Inflammatory macrophage treated with lipopolysaccharide for 1 hour (primary cell): ENCODE results near the gene NDRG3.
"Not testable (repeated sequence)": the region's sequence is repeated elsewhere in the genome, so short reads cannot be mapped to it uniquely, and the experiment has no call there.

Source experiments
- DNase-seq, 2 donors: peaks; one replicate each; pipeline ENCODE4 v3.0.0-alpha.2; 2020 to 2022

NDRG3 gene

DNA sequence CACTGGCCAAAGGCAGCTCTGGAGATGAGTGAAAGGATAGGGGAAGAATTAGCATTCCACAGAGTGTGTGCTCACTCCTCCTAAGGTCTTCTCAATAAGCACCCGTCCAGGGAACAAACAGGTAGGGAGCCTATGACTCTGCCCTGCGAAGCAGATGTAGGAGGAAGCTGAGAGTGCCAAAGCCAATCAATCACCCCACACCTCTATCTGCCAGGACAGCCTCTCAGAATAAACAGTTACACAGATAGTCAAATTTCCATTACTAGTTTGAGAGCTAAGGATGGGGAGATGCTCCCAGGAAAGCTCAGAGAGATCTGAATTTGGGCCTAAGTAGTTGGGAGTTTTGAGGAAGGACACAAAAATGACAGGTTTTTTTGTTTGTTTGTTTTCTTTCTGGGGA lies 59.4 kb downstream of the NDRG3 start:
- no peak for DNase-seq

DNA sequence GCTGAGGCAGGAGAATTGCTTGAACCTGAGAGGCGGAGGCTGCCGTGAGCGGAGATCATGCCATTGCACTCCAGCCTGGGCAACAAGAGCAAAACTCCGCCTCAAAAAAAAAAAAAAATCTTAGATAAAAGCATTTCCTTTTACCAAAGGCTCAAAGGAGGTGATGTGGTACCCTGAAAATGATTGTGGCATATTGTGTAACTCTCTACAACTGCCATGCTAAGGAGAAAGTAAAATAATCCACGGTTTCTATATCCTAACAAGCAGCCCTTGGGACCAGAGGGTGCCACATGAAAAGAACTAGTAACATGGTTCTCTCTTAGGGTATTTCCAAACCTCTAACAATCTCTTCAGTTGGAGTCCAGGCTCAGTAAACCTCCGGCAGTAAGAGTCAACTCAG lies 61.1 kb downstream of the NDRG3 start:
- no peak for DNase-seq

DNA sequence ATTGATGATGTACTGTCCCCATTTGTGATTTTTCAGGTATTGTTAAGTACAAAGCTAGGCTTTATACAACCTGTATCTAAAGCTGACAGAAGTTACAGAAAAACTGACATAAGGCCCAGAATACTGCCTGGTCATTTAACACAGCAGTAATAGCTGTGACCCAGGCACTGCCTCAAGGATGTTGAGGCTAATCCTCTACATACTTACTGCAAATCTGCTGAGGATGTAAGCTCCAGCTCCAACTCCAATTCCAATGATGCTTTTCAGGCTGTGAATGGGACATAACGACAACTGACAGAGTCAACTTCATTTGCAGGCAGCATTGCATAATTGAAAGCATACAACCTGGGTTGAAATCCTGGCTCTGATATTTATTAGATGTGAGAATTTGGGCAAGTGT lies 63.6 kb downstream of the NDRG3 start:
- no peak for DNase-seq

DNA sequence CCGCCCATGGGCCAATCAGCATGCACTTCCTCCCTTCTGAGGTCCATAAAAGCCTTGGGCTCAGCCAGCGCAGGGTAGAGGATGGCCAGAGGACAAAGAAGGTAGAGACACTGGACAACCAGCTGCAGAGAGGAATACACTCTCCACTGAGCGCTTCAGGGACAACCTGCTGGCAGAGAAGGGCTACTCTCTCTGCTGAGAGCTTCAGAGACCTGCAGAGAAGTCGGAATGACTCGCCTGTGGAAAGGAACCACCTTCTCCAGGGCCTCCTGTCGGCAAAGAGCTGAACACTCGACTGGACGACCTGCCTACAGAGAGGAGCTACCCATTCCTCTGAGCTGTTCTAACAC lies 68.5 kb downstream of the NDRG3 start:
- no peak for DNase-seq

DNA sequence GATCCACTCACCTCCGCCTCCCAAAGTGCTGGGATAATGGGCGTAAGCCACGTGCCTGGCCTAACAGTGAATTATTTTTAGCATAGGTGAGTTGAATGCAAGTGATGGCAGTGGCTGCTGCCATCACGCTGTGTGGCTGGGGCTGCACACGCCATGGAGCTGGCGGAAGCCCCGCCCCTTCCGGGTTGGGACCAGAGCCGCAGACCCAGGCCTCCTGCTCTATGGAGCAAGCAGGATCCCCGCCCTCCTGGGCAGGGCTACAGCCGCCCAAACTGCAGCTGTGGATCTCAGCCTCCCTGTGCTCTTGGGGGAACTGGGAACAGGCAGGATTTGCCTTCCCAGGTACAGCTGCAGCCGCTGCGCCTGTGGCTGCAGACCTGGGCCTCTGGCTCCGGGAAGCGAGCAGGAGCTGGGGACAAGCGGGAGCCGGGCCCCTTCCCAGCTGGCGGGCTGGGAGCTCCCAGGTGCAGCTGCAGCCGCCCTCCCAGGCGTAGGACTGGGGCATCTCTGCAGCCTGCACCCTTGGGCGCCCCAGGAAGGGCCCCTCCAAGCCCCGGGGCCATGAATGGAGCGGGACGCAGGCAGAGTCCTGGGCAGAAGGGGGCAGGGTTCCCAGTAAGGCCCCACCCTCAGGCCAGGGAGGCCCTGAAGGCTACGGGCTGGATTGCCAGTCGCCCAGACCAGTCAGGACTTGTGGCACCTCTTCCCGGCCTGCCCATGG lies 69.0 kb downstream of the NDRG3 start:
- DNase-seq, result no peak

DNA sequence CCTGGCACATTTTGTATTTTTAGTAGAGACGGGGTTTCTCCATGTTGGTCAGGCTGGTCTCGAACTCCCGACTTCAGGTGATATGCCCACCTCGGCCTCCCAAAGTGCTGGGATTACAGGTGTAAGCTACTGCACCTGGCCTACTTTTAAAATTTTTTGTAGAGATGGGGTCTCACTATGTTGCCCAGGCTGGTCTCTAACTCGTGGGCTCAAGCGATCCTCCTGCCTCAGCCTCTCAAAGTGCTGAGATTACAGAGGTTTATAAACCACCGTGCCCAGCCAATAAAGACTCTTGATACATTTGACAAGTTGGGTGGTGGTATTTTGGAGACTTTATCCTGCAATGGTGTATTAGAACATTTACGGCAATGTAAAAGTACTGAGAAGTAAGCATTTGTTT lies 70.3 kb downstream of the NDRG3 start:
- not testable (repeated sequence) for DNase-seq

DNA sequence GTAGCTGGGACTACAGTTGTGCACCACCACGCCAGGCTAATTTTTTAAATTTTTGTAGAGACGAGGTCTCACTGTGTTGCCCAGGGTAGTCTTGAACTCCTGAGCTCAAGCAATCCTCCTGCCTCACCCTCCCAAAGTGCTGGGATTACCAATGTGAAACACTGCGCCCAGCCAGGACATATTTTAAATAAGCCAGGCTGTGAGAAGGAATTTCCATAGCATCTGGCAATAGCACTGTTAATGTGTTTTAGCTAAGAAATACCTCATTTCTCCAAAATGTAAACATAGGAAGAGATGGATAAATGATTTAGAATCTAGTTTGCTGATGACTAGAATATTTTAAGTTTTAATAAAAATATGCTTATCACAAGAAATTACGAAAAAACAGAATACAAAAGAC lies 72.9 kb downstream of the NDRG3 start:
- no peak for DNase-seq

DNA sequence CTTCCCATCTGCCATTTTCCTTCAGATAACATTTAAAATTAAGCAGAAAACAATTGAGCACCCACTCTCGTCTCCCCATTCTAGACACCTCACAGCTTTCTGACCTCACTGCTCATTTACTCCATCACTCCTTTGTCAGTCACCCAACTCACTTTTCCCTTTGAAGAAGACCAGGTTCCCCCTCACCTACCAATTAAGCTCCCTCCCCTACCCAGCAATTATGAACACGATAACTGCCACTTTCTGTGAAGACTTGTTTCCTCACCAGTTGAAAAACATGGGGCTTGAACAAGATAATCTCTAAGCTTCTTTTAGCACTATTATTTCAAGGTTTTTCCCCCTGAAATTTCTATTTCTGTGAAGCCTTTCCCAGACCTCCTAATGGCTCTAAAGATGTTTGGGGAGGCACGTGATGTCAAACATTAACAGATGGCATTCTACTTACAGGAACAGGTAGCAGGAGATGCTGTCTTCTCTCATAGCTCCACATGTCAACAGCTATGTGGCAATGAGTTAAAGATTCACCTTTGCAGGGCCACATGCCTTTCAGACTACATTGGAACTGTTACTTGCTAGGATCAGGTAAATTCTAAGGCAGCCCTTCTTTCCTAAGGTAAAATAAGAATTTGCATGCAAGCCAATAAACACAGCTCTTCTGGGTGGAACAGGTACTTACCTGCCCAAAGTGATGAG lies 75.1 kb downstream of the NDRG3 start:
- DNase-seq, result no peak

DNA sequence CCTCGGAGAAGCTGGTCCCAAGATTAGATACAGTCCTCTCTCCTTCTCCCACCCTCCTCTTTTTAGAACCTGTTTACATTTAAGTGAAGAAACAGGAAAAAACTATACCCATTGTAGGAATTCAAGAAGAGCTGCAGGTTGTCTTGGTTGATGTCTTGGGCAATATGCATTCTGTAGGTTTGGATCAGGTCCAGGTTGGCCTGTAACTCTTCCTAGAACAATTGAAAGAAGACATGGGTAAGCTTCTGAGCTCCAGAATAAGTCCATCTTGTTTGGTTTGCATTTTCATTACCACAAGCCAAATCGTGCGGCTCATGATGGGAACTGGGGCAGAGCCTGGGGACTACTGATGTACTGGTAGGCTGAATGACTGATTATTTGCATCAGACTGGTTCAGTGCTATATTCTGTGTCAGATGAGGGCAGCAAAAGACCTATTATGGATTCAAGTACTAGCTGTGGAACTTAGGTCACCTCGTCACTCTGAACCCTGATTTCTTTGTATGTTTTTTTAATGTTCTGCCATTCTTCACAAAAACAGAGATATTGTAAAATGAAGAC lies 79.6 kb downstream of the NDRG3 start:
- no peak for DNase-seq

DNA sequence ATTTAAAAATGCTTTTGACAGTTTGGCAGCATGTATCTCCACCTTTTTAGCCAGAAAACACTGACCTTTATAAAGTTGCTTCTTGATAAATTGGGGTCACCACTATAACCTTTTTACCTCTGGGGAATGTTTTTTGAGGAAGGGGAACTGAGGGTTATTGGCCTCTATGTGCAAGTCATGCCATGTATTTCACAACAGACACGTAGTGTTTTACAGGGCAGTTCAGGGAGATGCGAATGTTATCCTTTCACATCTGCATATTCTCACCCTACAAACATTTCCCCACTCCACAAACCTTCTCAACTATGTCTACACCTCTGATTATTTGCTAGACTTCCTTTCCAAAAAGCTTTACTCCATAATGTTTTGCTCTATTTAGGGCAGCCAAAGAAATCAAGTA lies 82.9 kb downstream of the NDRG3 start:
- DNase-seq, result peak; percentile 25 to 31

DNA sequence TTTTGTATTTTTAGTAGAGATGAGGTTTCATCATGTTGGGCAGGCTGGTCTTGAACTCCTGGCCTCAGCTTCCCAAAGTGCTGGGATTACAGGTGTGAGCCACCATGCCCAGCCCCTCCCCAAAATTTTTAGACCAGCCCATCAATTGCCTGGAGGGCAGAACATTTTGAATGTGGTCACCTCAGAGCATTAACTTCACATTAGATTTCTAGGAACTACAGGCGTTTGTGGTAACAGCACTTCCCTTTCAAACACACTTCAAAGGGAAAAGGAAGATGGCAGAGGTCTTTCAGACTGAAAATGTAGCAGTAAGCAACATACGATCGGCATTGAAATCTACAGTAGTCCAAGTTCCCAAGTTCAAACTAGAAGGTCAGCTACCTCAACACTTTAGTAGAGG lies 87.6 kb downstream of the NDRG3 start:
- peak in 1 of 2 donors; percentile 12 for DNase-seq

DNA sequence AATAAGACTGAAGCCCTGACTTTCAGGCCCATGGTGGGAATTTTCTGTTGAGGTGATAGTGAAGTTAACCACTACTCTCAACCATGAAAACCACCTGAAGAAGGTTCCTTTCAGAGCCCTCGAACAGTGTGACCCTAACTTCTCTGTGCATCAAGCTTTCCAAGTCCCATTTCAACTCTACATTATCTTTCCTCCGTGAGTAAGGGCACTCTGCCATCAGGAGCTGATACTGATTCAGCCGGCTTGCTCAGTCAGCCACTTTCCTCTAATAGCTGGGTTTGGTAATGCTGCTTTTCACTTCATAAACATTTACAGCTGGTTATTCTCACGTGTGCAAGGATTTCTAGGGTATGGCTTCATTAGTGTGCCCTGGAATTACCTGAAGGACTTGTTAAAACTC lies 89.2 kb downstream of the NDRG3 start:
- DNase-seq, result no peak

DNA sequence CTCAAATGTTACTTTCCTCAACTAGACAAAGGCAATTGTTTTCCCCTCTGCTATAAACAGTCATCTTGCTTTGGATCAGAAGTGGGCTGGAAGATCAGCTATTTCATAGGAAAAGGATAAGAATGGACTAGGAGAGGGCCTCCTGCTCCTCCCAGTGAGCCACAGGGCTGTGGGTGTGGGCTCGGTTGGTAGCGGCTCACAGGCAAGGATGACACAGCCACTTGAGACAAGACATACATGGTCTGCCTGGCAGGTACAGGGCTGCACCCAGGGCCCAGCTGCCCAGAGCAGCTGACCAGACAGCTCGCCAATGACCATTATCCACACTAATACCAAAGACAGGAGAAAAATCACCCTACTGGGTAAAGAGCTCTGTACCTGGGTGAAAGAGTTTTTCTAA lies 90.9 kb downstream of the NDRG3 start:
- no peak for DNase-seq

DNA sequence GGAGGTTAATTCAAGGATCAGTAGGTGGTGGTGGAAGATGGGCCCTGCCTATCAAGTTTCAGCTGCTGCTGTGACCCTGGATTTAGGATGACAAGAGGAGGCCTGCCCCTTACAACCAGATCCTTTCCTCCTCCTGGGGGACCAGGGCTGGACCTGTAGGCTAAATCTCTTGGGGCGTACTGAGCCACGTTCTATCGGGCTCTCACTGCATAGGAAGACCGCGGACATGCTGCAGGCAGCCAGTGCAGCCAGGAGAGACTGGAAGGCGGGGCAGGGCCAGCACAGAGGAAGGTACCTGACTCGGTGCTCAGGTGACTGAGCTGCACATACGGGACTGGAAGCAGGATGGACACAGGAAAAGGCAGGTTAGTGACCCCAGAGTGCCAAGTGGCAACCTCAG lies 91.4 kb downstream of the NDRG3 start:
- no peak for DNase-seq

DNA sequence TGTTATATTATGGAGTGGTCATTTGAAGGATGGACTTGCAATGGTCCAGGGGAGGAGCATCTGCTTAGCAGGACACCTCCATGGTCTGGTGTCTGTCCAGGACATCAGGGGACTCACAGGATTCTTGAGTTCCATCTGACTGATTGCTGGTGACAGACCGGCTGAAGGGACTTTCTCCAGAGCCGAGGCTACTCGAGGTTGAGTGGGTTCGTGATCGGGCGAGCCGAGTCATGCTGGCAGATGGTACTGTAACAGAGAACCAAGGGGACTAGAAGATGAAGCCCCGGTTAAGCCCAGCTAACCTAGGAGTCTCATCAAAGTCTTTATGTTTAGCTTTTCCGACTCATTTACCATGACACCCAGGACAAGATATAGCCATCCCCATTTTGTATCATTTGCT lies 92.4 kb downstream of the NDRG3 start:
- no peak for DNase-seq

DNA sequence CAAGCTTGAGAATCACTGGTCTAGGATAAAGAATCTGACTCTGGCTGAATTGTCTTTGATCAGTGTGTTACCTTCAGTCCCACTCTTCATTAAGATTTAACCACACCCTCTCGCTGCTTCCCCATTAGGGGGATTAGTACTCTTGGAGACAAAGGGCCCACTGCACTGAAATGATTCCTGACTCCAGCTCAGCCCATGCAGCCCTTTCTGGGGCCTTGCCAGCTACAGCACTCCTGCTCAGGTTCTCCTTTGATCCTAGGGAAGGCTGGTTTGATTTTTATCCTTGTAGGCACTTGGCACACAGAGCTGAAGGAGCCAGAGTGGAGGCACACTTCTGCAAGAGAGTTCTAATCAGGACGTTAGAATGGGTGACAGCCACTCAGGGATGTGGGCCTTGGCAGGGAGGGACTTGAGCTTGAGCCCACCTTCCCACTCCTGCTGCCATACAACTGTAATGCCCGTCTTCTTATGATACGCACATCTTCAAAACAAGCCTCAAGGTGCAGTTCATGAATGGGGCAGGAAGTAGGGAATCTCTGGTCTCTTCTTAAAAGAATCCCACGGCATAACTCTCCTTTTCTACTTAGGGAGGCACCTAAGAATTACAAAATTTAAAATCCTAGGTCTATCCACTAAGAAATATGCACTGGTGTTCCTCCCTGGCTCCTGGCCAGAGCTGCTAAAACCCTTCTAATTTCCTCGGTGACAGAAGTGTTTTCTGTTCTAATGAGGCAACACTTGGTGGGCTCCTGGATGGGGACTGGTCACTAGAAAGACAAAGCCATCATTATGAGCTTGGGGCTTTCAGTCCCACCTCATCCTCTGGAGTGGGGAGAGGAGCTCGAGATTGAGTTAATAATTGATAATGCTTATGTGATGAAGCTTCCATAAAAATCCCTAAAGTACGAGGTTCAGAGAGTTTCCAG lies 98.4 kb downstream of the NDRG3 start:
- no peak for DNase-seq

DNA sequence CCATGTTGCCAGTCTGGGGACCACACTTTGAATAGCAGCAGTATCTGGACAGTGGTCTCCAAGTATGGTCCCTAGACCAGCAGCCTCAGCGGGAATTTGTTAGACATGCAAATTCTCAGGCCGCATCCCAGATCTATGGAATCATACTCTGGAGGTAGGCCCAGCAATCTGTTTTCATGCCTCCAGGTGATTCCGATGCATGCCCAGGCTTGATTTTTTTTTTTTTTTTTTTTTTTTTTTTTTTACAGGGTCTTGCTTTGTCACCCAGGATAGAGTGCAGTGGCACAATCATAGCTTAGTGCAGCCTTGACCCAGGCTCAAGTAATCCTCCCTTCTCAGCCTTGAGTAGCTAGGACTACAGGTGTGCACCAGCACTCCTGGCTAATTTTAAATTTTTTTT lies 99.2 kb downstream of the NDRG3 start:
- no peak for DNase-seq

DNA sequence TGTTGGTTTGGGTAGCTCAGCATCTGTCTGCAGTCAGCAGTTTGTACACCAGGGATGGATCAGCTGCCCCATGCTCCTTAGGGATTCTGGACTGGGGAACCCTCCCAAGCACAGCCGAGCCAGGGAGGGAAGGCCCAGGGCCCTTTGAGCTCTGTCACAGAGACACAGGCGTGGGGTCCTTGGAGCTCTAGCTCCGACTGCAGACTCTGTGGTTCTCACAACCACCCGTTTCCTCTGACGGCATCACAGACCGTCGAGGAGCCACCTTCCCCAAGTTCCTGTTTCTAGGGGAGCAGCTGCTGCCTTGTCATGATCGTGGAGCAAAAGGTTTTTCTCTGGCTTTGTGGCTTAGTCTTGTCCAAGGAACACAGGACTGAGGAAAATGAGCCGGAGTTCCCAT lies 99.9 kb downstream of the NDRG3 start, which contains the start of gene SLA2:
SLA2 (minus strand) TSS at position 199 of the 400 bp plus-strand sequence. CDS start 4,861 bp downstream, outside the sequence.
- peak; percentile 57 to 73 for DNase-seq

DNA sequence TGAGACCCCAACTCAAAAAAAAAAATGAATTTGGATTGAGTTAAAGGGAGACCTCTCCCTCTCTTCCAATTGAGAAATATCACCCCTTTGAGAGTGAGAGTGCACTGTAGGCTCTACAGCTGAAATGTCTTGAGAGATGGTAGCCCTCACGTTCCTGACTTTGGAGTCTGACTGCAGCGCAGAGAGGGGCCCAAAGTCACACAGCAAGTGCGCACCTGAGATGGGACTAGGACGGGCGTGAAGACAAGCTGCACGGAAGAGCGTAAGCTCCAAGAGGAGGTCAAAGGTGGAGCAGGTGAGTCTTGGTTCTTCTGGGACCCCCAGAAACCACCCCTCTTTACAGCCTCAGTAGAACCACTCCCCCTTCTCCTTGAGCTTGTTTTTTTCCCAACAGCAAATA lies 100.5 kb downstream of the NDRG3 start:
- no peak for DNase-seq

DNA sequence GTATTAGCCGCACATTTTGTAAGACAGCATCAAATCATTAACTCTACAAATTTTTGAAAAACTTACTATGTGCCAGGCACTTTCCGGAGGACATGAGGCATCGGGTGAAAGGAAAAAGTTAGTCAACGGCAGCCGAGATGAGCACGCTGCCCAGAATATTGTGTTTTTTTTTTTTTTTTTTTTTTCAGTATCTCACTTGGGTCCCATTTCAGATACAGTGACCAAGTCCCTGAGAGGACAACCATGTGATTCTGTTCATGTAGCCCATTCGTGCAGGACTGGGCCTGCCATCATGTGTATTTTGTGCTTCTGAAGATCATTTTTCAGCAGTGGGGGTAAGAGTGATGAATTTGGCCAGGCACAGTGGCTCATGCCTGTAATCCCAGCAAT lies 101.2 kb downstream of the NDRG3 start:
- no peak for DNase-seq

DNA sequence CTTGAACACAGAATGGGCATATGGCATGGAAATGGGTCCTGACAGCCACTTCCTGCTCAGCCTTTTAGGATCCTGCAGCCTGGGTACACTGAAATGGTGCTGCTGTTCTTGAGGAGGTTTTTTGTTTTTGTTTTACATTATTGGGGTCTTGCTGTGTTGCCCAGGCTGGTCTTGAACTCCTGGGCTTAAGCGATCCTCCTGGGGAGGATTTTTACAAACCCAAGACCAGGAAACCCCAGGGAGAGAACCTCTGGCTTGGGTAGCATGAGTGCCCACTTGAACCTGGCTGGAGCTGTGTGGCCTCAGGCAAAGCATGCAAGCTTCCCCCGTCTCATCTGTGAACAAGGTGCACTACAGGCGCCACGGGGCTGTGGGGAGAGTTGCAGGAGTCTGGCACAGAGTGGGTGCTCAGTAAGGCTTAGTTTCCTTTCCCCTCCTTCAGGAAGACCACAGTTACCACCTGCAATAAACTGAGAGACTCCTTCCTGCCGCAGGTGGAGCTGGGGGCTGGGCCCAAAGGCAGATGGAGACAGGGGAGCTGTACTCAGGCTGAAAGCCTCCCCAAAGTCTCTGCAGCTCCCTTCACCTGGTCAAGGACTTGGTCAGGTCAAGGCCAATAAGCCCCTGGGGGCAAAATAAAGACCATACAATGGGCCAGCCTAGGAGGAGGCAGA lies 101.7 kb downstream of the NDRG3 start:
- DNase-seq, result no peak

DNA sequence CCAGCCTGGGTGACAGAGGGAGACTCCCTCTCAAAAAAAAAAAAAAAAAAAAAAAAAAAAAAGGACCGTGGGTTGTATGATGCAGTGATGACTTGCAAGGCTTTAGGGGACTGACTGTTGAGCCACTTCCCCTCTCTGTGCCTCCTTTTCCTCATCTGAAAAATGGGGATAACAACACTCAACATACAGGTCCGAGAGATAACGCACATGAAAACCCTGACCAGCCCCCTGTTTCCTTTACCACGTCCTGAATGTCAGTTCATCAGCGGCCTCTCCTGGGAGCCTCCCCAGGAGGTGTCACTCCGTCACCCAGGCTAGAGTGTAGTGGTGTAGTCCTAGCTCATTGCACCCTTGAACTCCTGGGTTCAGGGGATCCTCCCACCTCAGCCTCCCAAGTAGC lies 103.8 kb downstream of the NDRG3 start:
- DNase-seq, result peak; percentile 16 to 24

DNA sequence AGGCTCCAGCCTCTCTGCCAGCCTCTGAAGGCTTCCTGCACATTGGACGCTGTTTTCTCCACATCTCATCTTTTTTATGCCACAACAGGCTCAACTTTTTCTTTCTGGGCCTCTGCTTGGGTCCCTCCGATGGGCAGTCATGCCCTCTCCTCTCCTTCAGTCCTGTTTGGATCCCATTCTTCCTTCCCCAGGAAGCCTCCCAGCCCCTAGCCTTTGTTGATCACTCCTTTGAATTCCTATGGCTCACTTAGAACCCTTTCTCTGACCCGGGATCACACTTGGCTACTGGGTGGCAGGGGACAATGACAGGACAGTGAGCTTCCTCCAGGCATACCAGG lies 104.4 kb downstream of the NDRG3 start:
- no peak for DNase-seq
